ENCODE results near the gene ABCB8.
"Not testable (repeated sequence)": the region's sequence is repeated elsewhere in the genome, so short reads cannot be mapped to it uniquely, and the experiment has no call there.

The ABCB8 gene

GRCh38 chr7:151032936-151033863, 5.0 kb downstream of the ABCB8 start:
- DNase-seq (ENCODE audit: extremely low spot score, insufficient read length, low read depth) (no peak), FAIRE-seq (no peak)

GRCh38 chr7:151033864-151034249, 5.6 kb downstream of the ABCB8 start:
- DNase-seq (ENCODE audit: extremely low spot score, insufficient read length, low read depth) = no peak
- FAIRE-seq = no peak

DNA sequence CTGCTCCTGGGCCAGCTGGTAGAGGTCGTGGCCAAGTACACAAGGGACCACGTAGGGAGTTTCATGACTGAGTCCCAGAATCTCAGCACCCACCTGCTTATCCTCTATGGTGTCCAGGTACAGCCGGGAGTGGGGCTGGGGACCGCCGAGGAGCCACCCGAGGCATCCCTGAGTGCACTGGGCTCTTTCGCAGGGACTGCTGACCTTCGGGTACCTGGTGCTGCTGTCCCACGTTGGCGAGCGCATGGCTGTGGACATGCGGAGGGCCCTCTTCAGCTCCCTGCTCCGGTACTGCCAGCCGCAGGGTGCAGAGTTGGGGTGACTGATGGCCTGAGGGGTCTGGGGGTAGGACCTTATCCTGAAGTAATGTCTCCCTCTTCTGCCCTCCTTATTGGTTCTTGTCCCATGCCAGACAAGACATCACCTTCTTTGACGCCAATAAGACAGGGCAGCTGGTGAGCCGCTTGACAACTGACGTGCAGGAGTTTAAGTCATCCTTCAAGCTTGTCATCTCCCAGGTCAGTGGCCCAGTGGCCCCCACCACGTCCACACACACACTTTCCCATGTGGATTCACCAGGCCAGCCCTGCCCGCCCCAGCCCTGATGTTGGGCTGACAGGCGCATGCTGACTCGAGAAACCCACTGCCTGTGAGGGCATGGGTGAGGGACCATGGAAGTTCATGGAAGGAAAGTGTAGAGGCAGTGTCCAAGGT, 6.2 kb downstream of the ABCB8 start:
- FAIRE-seq = no peak
- no peak for DNase-seq (ENCODE audit: extremely low spot score, insufficient read length, low read depth)

- FAIRE-seq = no peak
Measured at GRCh38 chr7:151035026-151035717, 6.9 kb downstream of the ABCB8 start.

DNA sequence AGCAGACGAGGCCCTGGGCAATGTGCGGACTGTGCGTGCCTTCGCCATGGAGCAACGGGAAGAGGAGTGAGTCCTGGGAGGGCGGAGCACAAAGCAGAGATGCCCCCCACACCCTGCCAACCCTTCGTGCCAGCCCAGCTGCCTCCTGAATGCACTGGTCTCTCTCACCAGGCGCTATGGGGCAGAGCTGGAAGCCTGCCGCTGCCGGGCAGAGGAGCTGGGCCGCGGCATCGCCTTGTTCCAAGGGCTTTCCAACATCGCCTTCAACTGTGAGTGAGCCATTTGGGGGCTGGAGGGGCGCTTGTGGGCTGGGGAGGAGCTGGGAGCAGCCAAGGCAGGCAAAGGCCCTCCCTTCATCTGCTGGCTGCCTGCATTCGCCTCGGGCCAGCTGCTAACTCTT, 7.7 kb downstream of the ABCB8 start:
- DNase-seq (ENCODE audit: extremely low spot score, insufficient read length, low read depth) (no peak), FAIRE-seq (no peak)

More at GRCh38 chr7:151035026-151035717, 6.9 kb downstream of the ABCB8 start:
- no peak for DNase-seq (ENCODE audit: extremely low spot score, insufficient read length, low read depth)

DNA sequence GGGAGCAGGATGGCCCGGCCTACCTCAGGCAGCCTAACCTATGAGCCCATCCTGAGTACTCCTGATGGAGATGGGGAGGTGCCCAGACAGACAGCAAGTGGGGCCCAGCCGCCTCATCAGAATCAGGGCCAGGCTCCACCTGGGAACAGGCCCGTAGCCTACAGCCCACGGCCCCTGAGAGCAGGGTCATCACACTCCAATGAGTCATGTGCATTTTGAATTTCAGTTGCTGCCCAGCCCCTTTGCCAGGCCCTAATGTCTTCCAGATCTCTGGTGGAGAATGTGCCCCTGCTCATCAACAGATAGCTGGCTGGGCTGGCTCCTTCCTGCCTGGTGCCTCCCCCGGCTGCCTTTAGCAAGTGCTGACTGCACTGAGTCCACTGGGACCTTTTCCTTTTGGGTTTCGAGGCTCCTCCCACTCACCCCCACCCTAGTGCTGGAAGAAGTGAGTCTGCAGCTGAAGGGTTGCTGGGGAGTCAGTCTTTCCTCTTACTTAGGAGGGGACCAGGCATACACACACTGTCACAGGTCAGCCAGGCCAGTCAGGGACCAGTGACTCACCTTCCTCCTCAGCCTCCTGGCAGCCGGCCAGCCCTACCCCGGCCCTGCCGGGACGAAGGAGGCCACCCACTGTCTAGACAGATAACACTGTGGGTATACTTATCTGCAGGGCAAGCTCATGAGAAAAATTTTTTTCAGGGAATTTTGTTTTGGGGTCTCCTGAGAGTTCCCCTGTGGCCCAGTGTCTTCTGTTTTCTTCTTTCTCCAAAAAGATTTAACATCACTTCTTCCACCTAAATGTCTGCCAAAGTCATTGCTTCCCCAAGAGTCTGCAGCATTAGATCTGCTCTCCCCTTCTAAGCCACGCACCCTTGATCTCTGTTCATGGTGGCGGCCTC, 10.9 kb downstream of the ABCB8 start:
- FAIRE-seq = no peak

GRCh38 chr7:151039850-151040548, 11.7 kb downstream of the ABCB8 start:
- DNase-seq (ENCODE audit: extremely low spot score, insufficient read length, low read depth) (no peak), FAIRE-seq (no peak)

More for the DNA sequence above, 10.9 kb downstream of the ABCB8 start:
- no peak for DNase-seq (ENCODE audit: extremely low spot score, insufficient read length, low read depth)

- no peak for DNase-seq (ENCODE audit: extremely low spot score, insufficient read length, low read depth)
- no peak for FAIRE-seq
Measured at GRCh38 chr7:151040616-151041375, 12.5 kb downstream of the ABCB8 start.

DNA sequence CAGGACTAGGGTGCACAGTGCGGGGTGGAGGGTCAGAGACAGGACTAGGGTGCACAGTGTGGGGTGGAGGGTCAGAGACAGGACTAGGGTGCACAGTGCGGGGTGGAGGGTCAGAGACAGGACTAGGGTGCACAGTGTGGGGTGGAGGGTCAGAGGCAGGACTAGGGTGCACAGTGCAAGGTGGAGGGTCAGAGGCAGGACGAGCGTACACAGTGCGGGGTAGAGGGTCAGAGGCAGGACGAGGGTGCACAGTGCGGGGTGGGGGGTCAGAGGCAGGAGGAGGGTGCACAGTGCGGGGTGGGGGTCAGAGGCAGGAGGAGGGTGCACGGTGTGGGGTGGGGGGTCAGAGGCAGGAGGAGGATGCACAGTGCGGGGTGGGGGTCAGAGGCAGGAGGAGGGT, 15.2 kb downstream of the ABCB8 start:
- DNase-seq (ENCODE audit: extremely low spot score, insufficient read length, low read depth); FAIRE-seq: not testable (repeated sequence)

DNA sequence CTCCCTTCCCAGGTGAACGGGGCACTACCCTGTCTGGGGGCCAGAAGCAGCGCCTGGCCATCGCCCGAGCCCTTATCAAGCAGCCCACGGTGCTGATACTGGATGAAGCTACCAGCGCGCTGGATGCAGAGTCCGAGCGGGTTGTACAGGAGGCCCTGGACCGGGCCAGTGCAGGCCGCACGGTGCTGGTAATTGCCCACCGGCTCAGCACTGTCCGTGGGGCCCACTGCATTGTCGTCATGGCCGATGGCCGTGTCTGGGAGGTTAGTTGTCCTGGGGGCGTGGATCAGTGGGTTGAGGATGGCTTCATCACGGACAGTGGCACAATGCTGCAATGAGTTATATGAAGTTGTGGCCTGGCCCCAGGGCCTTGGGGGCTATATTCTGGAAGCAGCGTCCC, 15.7 kb downstream of the ABCB8 start:
- FAIRE-seq (no peak), DNase-seq (ENCODE audit: extremely low spot score, insufficient read length, low read depth) (no peak)

DNA sequence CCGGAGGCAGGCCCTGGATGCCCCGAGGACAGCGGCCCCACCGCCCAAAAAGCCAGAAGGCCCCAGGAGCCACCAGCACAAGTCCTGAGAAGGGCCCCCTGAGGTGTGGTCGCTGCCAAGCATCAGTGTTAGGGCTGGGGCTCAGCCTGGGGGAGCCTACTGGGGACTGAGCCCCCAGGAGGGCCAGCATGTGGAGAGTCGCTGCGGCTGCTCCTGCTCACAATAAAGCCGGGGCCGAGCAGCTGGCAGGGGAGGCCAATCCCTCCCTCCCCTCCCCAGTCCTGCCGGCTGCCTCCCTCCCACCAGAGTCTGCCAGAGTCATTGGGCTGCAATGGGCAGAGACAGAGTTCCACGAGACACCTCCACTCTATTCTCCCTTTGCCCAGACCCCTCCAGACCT, 17.0 kb downstream of the ABCB8 start:
- FAIRE-seq (no peak), DNase-seq (ENCODE audit: extremely low spot score, insufficient read length, low read depth) (no peak)

GRCh38 chr7:151045967-151046366, 17.7 kb downstream of the ABCB8 start:
- DNase-seq (ENCODE audit: extremely low spot score, insufficient read length, low read depth) = no peak
- FAIRE-seq = no peak

GRCh38 chr7:151046603-151047573, 18.6 kb downstream of the ABCB8 start:
- no peak for DNase-seq (ENCODE audit: extremely low spot score, insufficient read length, low read depth)

DNA sequence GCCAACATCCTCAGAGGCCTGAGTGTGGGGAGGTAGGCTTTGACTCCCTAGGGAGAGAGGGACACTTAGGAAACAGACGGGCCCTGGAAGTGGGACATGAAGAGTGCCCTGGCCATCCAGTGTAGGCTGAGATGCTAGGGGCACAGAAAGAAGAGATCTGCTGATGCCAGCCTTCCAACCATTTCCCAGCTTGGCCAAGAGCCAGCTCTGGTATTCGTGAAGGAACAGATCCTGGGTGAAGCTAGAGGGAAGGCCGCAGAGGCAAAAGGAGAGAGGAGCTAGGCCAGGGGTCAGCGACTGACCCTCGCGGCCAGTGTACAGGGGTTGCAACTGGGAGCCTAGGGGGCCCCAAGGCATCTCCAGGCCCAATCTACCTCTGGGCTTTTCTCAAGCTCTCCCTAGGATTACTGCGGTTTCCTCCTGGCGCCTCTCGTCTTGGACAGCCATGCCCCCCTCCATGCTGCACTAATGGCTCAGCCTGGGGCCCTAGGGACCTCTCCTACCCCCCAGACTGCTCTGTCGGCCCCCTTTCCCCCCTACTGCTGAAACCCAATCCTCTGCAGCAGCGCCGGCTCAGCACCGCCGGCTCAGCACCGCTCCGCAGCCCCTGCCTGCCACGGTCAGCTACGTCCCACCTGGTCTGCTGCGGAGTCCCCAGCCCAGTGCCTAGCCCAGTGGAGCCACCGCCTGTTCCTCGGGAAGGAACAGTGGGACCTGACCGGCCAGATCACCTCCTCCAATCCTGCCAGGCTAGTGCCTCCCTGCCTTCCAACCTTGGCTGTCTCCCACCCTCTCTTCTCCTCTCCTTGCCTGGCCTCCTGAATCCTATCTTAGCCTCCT, 19.9 kb downstream of the ABCB8 start, which contains the start of gene ASIC3:
ASIC3 (plus strand) TSS at position 556 of the 840 bp plus-strand sequence. CDS start 355 bp downstream, outside the sequence.
- DNase-seq (ENCODE audit: extremely low spot score, insufficient read length, low read depth) (no peak), FAIRE-seq (no peak)

More at GRCh38 chr7:151046603-151047573, 18.6 kb downstream of the ABCB8 start:
- no peak for FAIRE-seq

GRCh38 chr7:151048911-151049463, 20.7 kb downstream of the ABCB8 start:
- FAIRE-seq = no peak

DNA sequence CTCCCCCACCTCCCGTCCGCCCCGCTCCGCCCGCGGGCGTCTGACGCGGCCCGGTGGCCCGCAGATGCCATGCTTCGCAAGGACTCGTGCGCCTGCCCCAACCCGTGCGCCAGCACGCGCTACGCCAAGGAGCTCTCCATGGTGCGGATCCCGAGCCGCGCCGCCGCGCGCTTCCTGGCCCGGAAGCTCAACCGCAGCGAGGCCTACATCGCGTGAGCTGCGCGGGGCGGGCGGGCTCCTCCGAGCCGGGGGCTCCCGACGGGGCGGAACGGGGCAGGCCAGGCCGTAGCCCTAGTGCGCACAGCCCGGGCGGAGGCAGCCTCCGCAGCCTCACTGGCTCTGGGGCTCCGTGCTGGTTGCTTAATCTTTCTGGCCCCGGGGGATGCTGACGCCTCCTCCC, 22.9 kb downstream of the ABCB8 start:
- no peak for FAIRE-seq
- no peak for DNase-seq (ENCODE audit: extremely low spot score, insufficient read length, low read depth)

More at GRCh38 chr7:151048911-151049463, 20.7 kb downstream of the ABCB8 start:
- no peak for DNase-seq (ENCODE audit: extremely low spot score, insufficient read length, low read depth)

Data from GM18507 (cell line).